K562 (cell line): ENCODE results near the gene GBP7. TPM values are rescaled to one million over a fixed set of nuclear protein-coding genes. Genes with fewer than 3 reads are reported as not detected.

Experiments used
- ATAC-seq: fragments of 200-7000 bp; cut with Tn5 transposase; 3 replicates; pipeline ENCODE4 v1.9.1; 2020; ENCODE audit warnings: moderate library complexity
- BruUV-seq: library from RNA; stranded (reverse); fragments of 400-500 nt; replicated peaks from 2 replicates; lab custom pipeline; 2021; lab: Mats Ljungman, UMichigan
- CTCF ChIA-PET: fragments of 300-600 bp; formaldehyde crosslinking; extraction: SDS; loops from one replicate; lab custom pipeline; 2021; ENCODE audit warnings: low intra/inter-chr PET ratio; lab: Yijun Ruan, JAX
- POLR2A ChIA-PET: fragments of 300-600, 350-650 bp; sonication (Branson Sonifier 250); formaldehyde crosslinking; extraction: SDS; loops from one replicate; lab custom pipeline; 2021; ENCODE audit warnings: antibody characterized with exemption, inconsistent platforms; lab: Yijun Ruan, JAX
- DNase-seq, 4 experiments: peaks; one replicate each; pipeline versions ENCODE4 v3.0.0 to v3.0.0-alpha.2; 2011 to 2018; ENCODE audit warnings: low spot score in 3 of 4, mixed read lengths in 3 of 4; ENCODE audit errors: extremely low read depth in 1 of 4
- FAIRE-seq: peaks from 2 replicates; lab custom pipeline; 2011; peaks lifted over from hg19 to GRCh38; lab: Jason Lieb, UNC
- H2AFZ ChIP-seq: 2 replicates; pipeline ENCODE4 v1.6.0; 2011; ENCODE audit warnings: low read depth, low read length, control low read depth, inconsistent platforms
- H3K27ac ChIP-seq: fragments of 200-600 bp; 3 replicates; pipeline ENCODE4 v1.8.0; 2011; ENCODE audit warnings: low read depth, mild to moderate bottlenecking, control low read depth, inconsistent platforms, low read length, moderate library complexity, mixed read lengths; ENCODE audit errors: extremely low read depth
- H3K27me3 ChIP-seq, 2 experiments: fragments of 300-600 bp in 1 of 2; 2 replicates in 1 of 2; 3 replicates in 1 of 2; pipeline versions ENCODE4 v1.6.0 to v1.8.0; 2011; ENCODE audit warnings: inconsistent platforms in 2 of 2, low read length in 2 of 2, mild to moderate bottlenecking in 1 of 2, mixed read lengths in 1 of 2, moderate library complexity in 1 of 2; ENCODE audit not compliant: control insufficient read depth in 2 of 2, insufficient read depth in 2 of 2
- H3K36me3 ChIP-seq: fragments of 300-600 bp; 3 replicates; pipeline ENCODE4 v1.8.0; 2011; ENCODE audit warnings: mild to moderate bottlenecking, low read length, inconsistent platforms; ENCODE audit not compliant: control insufficient read depth, insufficient read depth
- H3K4me1 ChIP-seq, 2 experiments: fragments of 200-600 bp in 1 of 2; replicated peaks in 1 of 2; 2 replicates in 1 of 2; 3 replicates in 1 of 2; pipeline versions ENCODE4 v1.5.1 to v1.8.0; 2011; ENCODE audit warnings: inconsistent platforms in 2 of 2, low read length in 2 of 2, mild to moderate bottlenecking in 1 of 2, mixed read lengths in 1 of 2, moderate library complexity in 1 of 2; ENCODE audit not compliant: control insufficient read depth in 2 of 2, insufficient read depth in 2 of 2
- H3K4me2 ChIP-seq: 2 replicates; pipeline ENCODE4 v1.6.1; 2011; ENCODE audit warnings: low read length, control low read depth, inconsistent platforms, mixed read lengths; ENCODE audit not compliant: insufficient read depth
- H3K4me3 ChIP-seq: fragments of 200-600 bp; sonication (generic), shearing (Covaris generic); 2 replicates; pipeline ENCODE4 v1.5.1; 2016; ENCODE audit warnings: control low read depth, inconsistent platforms
- H3K79me2 ChIP-seq: fragments of 200-600 bp; 3 replicates; pipeline ENCODE4 v1.8.0; 2011; ENCODE audit warnings: low read length, inconsistent platforms; ENCODE audit not compliant: control insufficient read depth, insufficient read depth
- H3K9ac ChIP-seq, 2 experiments: 2 replicates each; pipeline versions ENCODE4 v1.6.0 to v1.6.1; 2011; ENCODE audit warnings: low read depth in 2 of 2, low read length in 2 of 2, control low read depth in 1 of 2, inconsistent platforms in 1 of 2, mild to moderate bottlenecking in 1 of 2, mixed read lengths in 1 of 2; ENCODE audit not compliant: insufficient read depth in 1 of 2
- H3K9me1 ChIP-seq: one replicate; pipeline ENCODE4 v1.6.0; 2011; ENCODE audit warnings: inconsistent platforms, mild to moderate bottlenecking, low read length, moderate library complexity; ENCODE audit not compliant: control insufficient read depth, insufficient read depth
- H3K9me3 ChIP-seq: replicated peaks from 2 replicates; pipeline ENCODE4 v1.5.1; 2011; ENCODE audit warnings: low read depth, low read length, inconsistent platforms; ENCODE audit not compliant: control insufficient read depth, insufficient read depth
- H4K20me1 ChIP-seq: replicated peaks from 2 replicates; pipeline ENCODE4 v1.6.1; 2011; ENCODE audit warnings: low read length, inconsistent platforms, mixed read lengths; ENCODE audit not compliant: control insufficient read depth, insufficient read depth
- CBX1 ChIP-seq: sonication (generic); IDR thresholded peaks from 2 replicates; pipeline ENCODE4 v1.6.1; 2016; ENCODE audit warnings: antibody characterized with exemption, low read depth, mild to moderate bottlenecking
- IFI16 ChIP-seq: fragments of 250-450 bp; sonication (Bioruptor Pico); IDR thresholded peaks from 2 replicates; pipeline ENCODE4 v2.1.2; 2022; ENCODE audit warnings: mild to moderate bottlenecking, inconsistent platforms
- JUND ChIP-seq, 2 experiments: IDR thresholded peaks; 2 replicates in 1 of 2; 3 replicates in 1 of 2; pipeline ENCODE4 v1.6.1; 2011; ENCODE audit warnings: borderline replicate concordance in 2 of 2, low read depth in 2 of 2, low read length in 2 of 2, improper control_type of control experiment in 1 of 2, missing biosample characterization in 1 of 2, missing genetic modification characterization in 1 of 2, missing genetic modification reagents in 1 of 2
- WGBS: fragments of 100-300 bp; shearing (Covaris generic); methylation state at CpG from one replicate; pipeline ENCODE4 v1.1.6; 2016; ENCODE audit warnings: low coverage, mixed read lengths; ENCODE audit not compliant: insufficient coverage; ENCODE audit errors: missing lambda C conversion rate; 5-methylcytosine and 5-hydroxymethylcytosine counted together
- in situ Hi-C: fragments of 300-500 bp; cut with MboI; formaldehyde crosslinking; loops from 4 replicates; pipeline ENCODE4 v1.15.0; 2018; ENCODE audit warnings: inconsistent platforms, mixed read lengths
- intact Hi-C: fragments of 100-400 bp; cut with micrococcal nuclease; formaldehyde crosslinking; loops from 2 replicates; pipeline ENCODE4 v1.14.2; 2022
- polyA plus RNA-seq, 8 experiments: library from polyadenylated mRNA; depleted of rRNA in 4 of 8; stranded (reverse) in 5 of 8; unstranded in 3 of 8; fragments of >200 nt; fragmentation: Nextera tagmentation in 2 of 8; fragmentation: Illumina TruSeq in 1 of 8; extraction: Ambion mirVana in 2 of 8; extraction: Trizol in 1 of 8; gene quantifications; 2 replicates each; pipeline versions ENCODE4 v1.2.1 to v1.2.3, GENCODE V29; 2011 to 2014; ENCODE audit warnings: inconsistent platforms in 1 of 8, missing spikeins in 1 of 8
- total RNA-seq, 7 experiments: library from RNA; depleted of rRNA in 6 of 7; stranded (reverse); fragments of >200 nt in 6 of 7; fragmentation: Illumina TruSeq in 2 of 7; extraction: Trizol in 2 of 7; gene quantifications; 2 replicates each; pipeline versions ENCODE4 v1.2.1 to v1.2.3, GENCODE V29; 2011 to 2021; ENCODE audit warnings: low replicate concordance in 1 of 7
- TF ChIP-seq, protein P1 (sequence below): sonication (generic); formaldehyde crosslinking; IDR thresholded peaks from 2 replicates; pipeline ENCODE4 v1.8.0; 2022; ENCODE audit warnings: missing genetic modification reagents, mild to moderate bottlenecking, borderline replicate concordance
- TF ChIP-seq, protein P2 (sequence below): fragments of 450-650 bp; formaldehyde crosslinking; IDR thresholded peaks from 2 replicates; pipeline ENCODE4 v1.4.0; 2020; ENCODE audit warnings: mild to moderate bottlenecking, mixed read lengths

GBP7 gene
- total and polyA plus RNA-seq, 9 of the 15 experiments (the other 6 are each of a cell fraction or from before 2014, with no cell fraction given) = 0.03 TPM; not detected in 8

DNA sequence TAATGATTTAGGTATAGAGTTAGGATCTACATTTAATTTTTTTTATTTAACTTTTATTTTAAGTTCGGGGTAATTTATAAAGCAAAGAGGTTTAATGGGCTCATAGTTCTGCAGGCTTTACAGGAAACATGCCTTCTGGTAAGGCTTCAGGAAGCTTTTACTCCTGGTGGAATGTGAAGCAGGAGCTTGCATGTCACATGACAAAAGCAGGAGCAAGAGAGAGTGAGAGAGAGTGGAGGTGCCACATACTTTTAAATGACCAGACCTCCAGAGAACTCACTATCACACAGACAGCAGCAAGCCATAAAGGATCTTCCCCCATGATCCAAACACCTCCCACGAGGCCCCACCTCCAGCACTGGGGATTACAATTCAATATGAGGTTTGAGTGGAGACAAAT lies 32.3 kb downstream of the GBP7 start:
- H3K9me1 ChIP-seq = no peaks in the 10 kb centered on the region
- ATAC-seq = no peak
- no peak overlapping the region for H3K4me2 ChIP-seq
- intact Hi-C loops = no loop called here
- no peak overlapping the region for H3K4me3 ChIP-seq
- in situ Hi-C loops = no loop called here
- FAIRE-seq = no peak
- H2AFZ ChIP-seq = no peak overlapping the region
- no peak overlapping the region for H3K9ac ChIP-seq
- no peaks in the 10 kb centered on the region for H3K27me3 ChIP-seq
- no peaks in the 10 kb centered on the region for H3K9me3 ChIP-seq
- no peaks in the 10 kb centered on the region for H3K36me3 ChIP-seq
- no peaks in the 10 kb centered on the region for H4K20me1 ChIP-seq
- ChIA-PET POLR2A (no interaction called here), CTCF (no interaction called here)
- WGBS = 0% methylated on average over 2 of the region's 2 CpGs
- DNase-seq = no peak
- BruUV-seq = no TSS peak
- TF ChIP-seq, protein P1, sequence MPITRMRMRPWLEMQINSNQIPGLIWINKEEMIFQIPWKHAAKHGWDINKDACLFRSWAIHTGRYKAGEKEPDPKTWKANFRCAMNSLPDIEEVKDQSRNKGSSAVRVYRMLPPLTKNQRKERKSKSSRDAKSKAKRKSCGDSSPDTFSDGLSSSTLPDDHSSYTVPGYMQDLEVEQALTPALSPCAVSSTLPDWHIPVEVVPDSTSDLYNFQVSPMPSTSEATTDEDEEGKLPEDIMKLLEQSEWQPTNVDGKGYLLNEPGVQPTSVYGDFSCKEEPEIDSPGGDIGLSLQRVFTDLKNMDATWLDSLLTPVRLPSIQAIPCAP = no peak
- TF ChIP-seq, protein P2, sequence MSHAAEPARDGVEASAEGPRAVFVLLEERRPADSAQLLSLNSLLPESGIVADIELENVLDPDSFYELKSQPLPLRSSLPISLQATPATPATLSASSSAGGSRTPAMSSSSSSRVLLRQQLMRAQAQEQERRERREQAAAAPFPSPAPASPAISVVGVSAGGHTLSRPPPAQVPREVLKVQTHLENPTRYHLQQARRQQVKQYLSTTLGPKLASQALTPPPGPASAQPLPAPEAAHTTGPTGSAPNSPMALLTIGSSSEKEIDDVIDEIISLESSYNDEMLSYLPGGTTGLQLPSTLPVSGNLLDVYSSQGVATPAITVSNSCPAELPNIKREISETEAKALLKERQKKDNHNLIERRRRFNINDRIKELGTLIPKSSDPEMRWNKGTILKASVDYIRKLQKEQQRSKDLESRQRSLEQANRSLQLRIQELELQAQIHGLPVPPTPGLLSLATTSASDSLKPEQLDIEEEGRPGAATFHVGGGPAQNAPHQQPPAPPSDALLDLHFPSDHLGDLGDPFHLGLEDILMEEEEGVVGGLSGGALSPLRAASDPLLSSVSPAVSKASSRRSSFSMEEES (CRISPR knock-in tag) = peak; percentile 58
- TF ChIP-seq CBX1 = no peak
- TF ChIP-seq JUND (IDR thresholded peaks at IDR 0.05; ENCODE audit: borderline replicate concordance, low read depth, low read length) = no peak
- TF ChIP-seq JUND (tag; IDR thresholded peaks at IDR 0.05; ENCODE audit: borderline replicate concordance, low read depth, low read length) = no peak
- TF ChIP-seq IFI16 = no peak
- no peaks in the 10 kb centered on the region for H3K4me1 ChIP-seq
- H3K79me2 ChIP-seq = no peaks in the 10 kb centered on the region
- H3K27ac ChIP-seq = no peak overlapping the region
